ENCODE data around the gene TRIM40. TPM values are rescaled to one million over a fixed set of nuclear protein-coding genes. Genes with fewer than 3 reads are reported as not detected.

The TRIM40 gene
- polyA plus RNA-seq, 2 of the 4 experiments (the other 2 are of a cell fraction) = 0.05 TPM

DNA sequence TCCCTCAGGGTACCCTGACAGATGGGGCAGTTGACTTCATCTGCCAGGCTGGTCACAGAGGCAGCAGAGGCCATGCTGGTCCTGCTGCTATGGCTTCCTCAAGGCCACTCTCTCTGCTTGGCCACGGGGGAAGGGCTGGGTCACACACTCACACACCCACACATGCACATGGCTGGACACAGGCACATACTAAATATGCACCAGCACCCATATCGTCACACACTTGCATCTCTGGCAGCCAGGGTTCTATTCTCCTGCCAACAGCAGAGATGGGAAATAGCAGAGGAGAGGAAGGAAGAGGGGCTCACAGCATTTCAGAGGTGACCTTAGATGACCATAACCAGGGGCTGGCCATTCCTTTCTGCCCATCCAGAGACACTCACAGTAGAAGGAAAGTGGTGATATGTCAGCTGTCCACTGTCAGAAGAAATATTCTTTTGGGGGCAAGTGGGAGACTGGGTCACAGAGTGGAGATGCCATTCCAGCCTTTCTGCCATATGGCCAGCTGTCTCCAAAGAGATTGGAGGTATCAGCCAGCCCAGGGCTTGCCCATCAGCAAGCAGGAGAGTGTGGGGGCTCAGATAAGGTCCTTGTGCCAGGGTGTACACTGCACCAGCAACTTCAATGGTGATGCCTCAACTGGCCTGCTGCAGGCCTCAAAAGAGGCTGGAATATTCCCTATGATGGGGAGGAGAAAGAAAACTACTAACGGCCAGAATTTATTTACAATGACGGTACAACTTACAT lies 25.0 kb downstream of the TRIM40 start, which contains the start of gene TRIM10 (continued):
- TF ChIP-seq, protein P1, sequence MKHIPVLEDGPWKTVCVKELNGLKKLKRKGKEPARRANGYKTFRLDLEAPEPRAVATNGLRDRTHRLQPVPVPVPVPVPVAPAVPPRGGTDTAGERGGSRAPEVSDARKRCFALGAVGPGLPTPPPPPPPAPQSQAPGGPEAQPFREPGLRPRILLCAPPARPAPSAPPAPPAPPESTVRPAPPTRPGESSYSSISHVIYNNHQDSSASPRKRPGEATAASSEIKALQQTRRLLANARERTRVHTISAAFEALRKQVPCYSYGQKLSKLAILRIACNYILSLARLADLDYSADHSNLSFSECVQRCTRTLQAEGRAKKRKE (CRISPR knock-in tag; IDR thresholded peaks at IDR 0.05; ENCODE audit: low read depth) = no peak
- TF ChIP-seq TFCP2L1 (CRISPR knock-in tag; IDR thresholded peaks at IDR 0.05) = no peak
- no peak for TF ChIP-seq FOSL2 (IDR thresholded peaks at IDR 0.05)
- no peak for TF ChIP-seq FOSL2 (CRISPR knock-in tag; IDR thresholded peaks at IDR 0.05)
- TF ChIP-seq CEBPB (IDR thresholded peaks at IDR 0.05) = no peak
- TF ChIP-seq, protein P2, sequence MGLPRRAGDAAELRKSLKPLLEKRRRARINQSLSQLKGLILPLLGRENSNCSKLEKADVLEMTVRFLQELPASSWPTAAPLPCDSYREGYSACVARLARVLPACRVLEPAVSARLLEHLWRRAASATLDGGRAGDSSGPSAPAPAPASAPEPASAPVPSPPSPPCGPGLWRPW (IDR thresholded peaks at IDR 0.05) = no peak
- no peak for TF ChIP-seq CBX8 (IDR thresholded peaks at IDR 0.05)
- TF ChIP-seq JUN (IDR thresholded peaks at IDR 0.05) = no peak

DNA sequence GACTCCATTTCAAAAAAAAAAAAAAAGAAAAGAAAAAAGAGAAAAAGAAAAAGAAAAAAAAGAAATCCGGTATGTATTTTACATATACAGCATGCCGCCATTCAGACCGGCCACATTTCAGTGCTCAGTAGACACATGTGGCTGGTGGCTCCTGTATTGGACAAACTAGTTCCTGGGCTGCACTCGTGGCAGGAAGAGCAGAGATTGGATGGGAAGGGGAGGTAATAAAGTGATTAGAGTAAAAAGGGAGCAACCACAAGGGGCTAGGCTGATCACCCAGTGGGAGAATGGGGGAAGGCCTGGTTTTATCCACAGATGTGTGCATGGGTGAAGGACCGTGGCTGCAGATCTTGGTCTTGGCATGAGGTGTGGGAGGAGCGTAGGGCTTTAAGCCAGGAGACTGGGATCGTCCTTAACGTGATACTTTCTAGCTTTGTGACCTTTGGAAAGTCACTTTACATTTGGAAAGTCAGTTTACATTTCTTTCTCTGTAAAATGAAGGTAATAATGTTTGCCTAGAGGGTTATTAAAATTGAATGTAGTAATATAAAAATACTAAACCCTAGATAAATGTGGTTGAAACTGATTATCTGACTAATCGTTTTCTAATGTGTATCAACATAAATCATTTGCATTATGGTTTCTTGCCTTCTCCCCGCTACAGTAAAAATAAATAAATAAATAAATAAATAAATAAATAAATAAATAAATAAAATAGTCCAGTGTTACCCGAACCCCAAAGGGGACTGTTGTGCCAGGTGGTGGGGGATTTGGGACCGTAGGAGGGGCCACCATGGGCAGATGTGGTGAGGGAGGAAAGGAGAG lies 26.5 kb downstream of the TRIM40 start:
- POLR2A ChIA-PET = no interaction called here
- FAIRE-seq (no peak), DNase-seq (ENCODE audit: low read depth in 1 of 2, low spot score in 1 of 2) (no peak), ATAC-seq (no peak)
- CTCF ChIA-PET = interaction anchor here (0.6 kb wide), 1 partner anchor 11 kb away, joined by 3 read pairs; no protein-coding TSS in a partner anchor
- Histone ChIP-seq H3K9me3 (no peaks in the 10 kb centered on the region), H3K4me1 (0 out of 3 replicates have a peak, but pooled peaks cover 3% of the 10 kb centered on the region), H3K27ac (peak overlapping the region in 1 of 2 experiments; percentile 52; a peak in 1 of 6 replicates), H3K4me3 (peak overlapping the region; percentile 33), H3K4me2 (peak overlapping the region; percentile 70)
- TF ChIP-seq, protein P3, sequence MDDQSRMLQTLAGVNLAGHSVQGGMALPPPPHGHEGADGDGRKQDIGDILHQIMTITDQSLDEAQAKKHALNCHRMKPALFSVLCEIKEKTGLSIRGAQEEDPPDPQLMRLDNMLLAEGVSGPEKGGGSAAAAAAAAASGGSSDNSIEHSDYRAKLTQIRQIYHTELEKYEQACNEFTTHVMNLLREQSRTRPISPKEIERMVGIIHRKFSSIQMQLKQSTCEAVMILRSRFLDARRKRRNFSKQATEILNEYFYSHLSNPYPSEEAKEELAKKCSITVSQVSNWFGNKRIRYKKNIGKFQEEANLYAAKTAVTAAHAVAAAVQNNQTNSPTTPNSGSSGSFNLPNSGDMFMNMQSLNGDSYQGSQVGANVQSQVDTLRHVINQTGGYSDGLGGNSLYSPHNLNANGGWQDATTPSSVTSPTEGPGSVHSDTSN (IDR thresholded peaks at IDR 0.05) = no peak
- TF ChIP-seq, protein P1 (CRISPR knock-in tag; IDR thresholded peaks at IDR 0.05; ENCODE audit: low read depth) = no peak
- TF ChIP-seq, protein P4, sequence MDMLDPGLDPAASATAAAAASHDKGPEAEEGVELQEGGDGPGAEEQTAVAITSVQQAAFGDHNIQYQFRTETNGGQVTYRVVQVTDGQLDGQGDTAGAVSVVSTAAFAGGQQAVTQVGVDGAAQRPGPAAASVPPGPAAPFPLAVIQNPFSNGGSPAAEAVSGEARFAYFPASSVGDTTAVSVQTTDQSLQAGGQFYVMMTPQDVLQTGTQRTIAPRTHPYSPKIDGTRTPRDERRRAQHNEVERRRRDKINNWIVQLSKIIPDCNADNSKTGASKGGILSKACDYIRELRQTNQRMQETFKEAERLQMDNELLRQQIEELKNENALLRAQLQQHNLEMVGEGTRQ (IDR thresholded peaks at IDR 0.05) = no peak
- TF ChIP-seq ZC3H11A (IDR thresholded peaks at IDR 0.05) = peak; percentile 66
- no peak for TF ChIP-seq RARB (CRISPR knock-in tag; IDR thresholded peaks at IDR 0.05)
- WGBS (ENCODE audit: missing lambda C conversion rate) = 55% methylated on average over 12 of the region's 12 CpGs

DNA sequence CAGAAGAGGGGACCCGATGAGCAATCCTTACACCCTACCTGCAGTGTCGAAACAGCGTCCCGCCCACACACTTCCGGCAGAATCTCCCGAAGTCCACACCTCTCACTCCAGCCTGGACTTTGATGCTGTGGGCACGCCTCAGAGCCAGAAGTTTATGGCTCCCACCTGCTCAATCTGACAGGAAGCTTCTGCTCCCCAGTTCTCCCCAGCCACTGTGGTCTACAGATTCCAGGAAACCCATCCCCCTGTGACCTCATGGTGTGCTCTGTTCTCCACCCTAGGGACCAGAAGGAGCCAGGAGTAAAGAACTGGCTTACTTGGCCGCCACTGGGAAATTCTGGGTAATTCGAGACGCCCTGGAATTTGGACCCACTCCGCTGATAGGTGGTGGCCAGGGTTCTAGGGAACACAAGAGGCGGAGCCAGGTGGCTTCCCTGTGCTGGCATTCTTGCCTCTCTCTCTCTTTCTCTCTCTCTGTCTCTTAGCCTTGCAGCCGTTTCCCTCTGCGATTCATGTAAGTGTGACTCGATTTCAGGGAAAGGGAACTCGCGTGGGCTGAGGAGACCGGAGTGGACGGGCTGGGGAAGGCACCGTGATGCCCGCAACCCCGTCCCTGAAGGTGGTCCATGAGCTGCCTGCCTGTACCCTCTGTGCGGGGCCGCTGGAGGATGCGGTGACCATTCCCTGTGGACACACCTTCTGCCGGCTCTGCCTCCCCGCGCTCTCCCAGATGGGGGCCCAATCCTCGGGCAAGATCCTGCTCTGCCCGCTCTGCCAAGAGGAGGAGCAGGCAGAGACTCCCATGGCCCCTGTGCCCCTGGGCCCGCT lies 27.4 kb downstream of the TRIM40 start, which contains the start of gene TRIM15:
Gene TRIM15, plus strand, starts transcription at position 457 of the 828 bp plus-strand sequence. Its CDS starts 139 bp downstream, at position 596.
- H3K4me2 ChIP-seq = peak within 1 kb of the TSS; percentile 70
- peak; percentile 43 to 59; a peak in 3 of 6 replicates for ATAC-seq

More for the DNA sequence above, 27.4 kb downstream of the TRIM40 start, which contains the start of gene TRIM15:
- Histone ChIP-seq H3K9me3 (no peaks in the 10 kb centered on the region), H3K4me1 (0 out of 3 replicates have a peak, but pooled peaks cover 3% of the 10 kb centered on the region), H3K27ac (peak within 1 kb of the TSS in 1 of 2 experiments; percentile 52; a peak in 1 of 6 replicates), H3K4me3 (peak within 1 kb of the TSS; percentile 33)
- POLR2A ChIA-PET = no interaction called here
- TF ChIP-seq HEYL (CRISPR knock-in tag; IDR thresholded peaks at IDR 0.05) (no peak), HDAC2 (IDR thresholded peaks at IDR 0.05) (no peak), FOSL2 (IDR thresholded peaks at IDR 0.05) (no peak), FOSL2 (CRISPR knock-in tag; IDR thresholded peaks at IDR 0.05) (no peak), RARB (CRISPR knock-in tag; IDR thresholded peaks at IDR 0.05) (no peak), NR3C1 (IDR thresholded peaks at IDR 0.05) (no peak), EHF (CRISPR knock-in tag; IDR thresholded peaks at IDR 0.05) (no peak), EP300 (IDR thresholded peaks at IDR 0.05) (no peak), ZNF302 (CRISPR knock-in tag; IDR thresholded peaks at IDR 0.05) (no peak), KDM1A (IDR thresholded peaks at IDR 0.05; ENCODE audit: low read depth) (no peak), ZFP36 (IDR thresholded peaks at IDR 0.05; ENCODE audit: borderline replicate concordance, partially characterized antibody) (no peak), EHMT2 (IDR thresholded peaks at IDR 0.05; ENCODE audit: low read depth) (no peak), TFCP2L1 (CRISPR knock-in tag; IDR thresholded peaks at IDR 0.05) (no peak), HOXB5 (CRISPR knock-in tag; IDR thresholded peaks at IDR 0.05) (no peak)
- DNase-seq (ENCODE audit: low read depth in 1 of 2, low spot score in 1 of 2) = no peak
- WGBS (ENCODE audit: missing lambda C conversion rate) = 76% methylated on average over 24 of the region's 31 CpGs
- CTCF ChIA-PET = interaction anchor here (0.6 kb wide), 1 partner anchor 11 kb away, joined by 3 read pairs; no protein-coding TSS in a partner anchor
- no peak for FAIRE-seq

Data from A549 (cell line).